ENCODE results near the gene GAREM2.

Gene GAREM2

GRCh38 chr2:26187114-26187513 lies 14.2 kb downstream of the GAREM2 start:
- H3K4me1 Mint-ChIP-seq = no peaks in the 10 kb centered on the region
- H3K36me3 Mint-ChIP-seq (ENCODE audit: low read depth) = peaks cover 24% of the 10 kb centered on the region
- TF ChIP-seq, protein P1, sequence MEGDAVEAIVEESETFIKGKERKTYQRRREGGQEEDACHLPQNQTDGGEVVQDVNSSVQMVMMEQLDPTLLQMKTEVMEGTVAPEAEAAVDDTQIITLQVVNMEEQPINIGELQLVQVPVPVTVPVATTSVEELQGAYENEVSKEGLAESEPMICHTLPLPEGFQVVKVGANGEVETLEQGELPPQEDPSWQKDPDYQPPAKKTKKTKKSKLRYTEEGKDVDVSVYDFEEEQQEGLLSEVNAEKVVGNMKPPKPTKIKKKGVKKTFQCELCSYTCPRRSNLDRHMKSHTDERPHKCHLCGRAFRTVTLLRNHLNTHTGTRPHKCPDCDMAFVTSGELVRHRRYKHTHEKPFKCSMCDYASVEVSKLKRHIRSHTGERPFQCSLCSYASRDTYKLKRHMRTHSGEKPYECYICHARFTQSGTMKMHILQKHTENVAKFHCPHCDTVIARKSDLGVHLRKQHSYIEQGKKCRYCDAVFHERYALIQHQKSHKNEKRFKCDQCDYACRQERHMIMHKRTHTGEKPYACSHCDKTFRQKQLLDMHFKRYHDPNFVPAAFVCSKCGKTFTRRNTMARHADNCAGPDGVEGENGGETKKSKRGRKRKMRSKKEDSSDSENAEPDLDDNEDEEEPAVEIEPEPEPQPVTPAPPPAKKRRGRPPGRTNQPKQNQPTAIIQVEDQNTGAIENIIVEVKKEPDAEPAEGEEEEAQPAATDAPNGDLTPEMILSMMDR (IDR thresholded peaks at IDR 0.05; ENCODE audit: unreplicated experiment in 3 of 3) = no peak
- H3K27ac Mint-ChIP-seq = no peak overlapping the region
- H3K27me3 Mint-ChIP-seq (ENCODE audit: low read depth) = peaks cover 4% of the 10 kb centered on the region
- H3K4me3 Mint-ChIP-seq = peak overlapping the region; percentile 48 to 73 (median 56)
- no peaks in the 10 kb centered on the region for H3K9me3 Mint-ChIP-seq

DNA sequence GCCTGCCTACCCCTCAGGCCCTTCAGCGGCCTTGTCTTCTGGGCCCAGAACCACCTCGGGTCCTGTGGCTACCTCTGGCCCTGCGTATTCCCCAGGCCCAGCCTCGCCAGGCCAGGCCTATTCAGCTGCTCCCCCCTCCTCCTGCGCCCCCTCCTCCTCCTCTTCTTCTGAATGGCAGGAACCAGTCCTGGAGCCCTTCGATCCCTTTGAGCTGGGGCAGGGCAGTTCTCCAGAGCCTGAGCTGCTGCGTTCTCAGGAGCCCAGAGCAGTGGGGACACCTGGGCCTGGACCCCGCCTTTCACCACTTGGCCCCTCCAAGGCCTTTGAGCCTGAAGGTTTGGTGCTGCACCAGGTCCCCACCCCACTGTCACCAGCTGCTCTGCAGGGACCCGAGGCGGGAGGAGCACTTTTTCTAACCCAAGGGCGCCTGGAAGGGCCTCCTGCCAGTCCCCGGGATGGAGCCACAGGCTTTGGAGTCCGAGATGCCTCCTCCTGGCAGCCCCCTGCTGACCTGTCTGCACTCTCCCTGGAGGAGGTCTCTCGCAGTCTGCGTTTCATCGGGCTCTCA lies 14.7 kb downstream of the GAREM2 start:
- Mint-ChIP-seq H3K4me3 (peak overlapping the region in 1 of 3 experiments; percentile 56), H3K4me1 (no peaks in the 10 kb centered on the region), H3K36me3 (ENCODE audit: low read depth) (peaks cover 24% of the 10 kb centered on the region), H3K27ac (no peak overlapping the region), H3K9me3 (no peaks in the 10 kb centered on the region), H3K27me3 (ENCODE audit: low read depth) (peaks cover 4% of the 10 kb centered on the region)
- TF ChIP-seq, protein P1 (IDR thresholded peaks at IDR 0.05; ENCODE audit: unreplicated experiment in 3 of 3) = no peak

DNA sequence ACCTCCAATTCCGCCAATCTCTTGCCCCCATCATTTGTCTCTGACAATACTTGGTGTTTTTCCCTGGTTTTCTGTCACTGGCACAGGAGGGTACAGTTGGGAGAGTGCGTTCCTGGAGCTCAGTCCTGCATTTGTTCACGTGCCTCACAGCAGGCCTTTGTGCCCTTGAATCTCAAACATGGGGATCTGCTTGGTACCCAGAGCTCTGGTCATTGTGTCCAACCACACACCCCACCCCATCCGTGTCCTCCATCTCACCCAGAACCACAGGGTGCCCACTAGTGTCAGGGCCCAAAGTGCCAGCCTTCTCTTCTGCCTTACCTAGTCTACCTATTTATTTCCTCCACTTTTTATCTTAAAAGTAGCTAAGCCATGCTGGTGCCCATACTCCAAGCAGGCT lies 16.2 kb downstream of the GAREM2 start:
- H3K27ac Mint-ChIP-seq = no peak overlapping the region
- peaks cover 2% of the 10 kb centered on the region for H3K4me1 Mint-ChIP-seq
- H3K27me3 Mint-ChIP-seq (ENCODE audit: low read depth) = no peaks in the 10 kb centered on the region
- TF ChIP-seq, protein P1 (IDR thresholded peaks at IDR 0.05; ENCODE audit: unreplicated experiment in 3 of 3) = no peak
- H3K36me3 Mint-ChIP-seq (ENCODE audit: low read depth) = peaks cover 39% of the 10 kb centered on the region
- no peaks in the 10 kb centered on the region for H3K9me3 Mint-ChIP-seq
- H3K4me3 Mint-ChIP-seq = no peak overlapping the region

GRCh38 chr2:26189751-26190150 lies 16.9 kb downstream of the GAREM2 start:
- Mint-ChIP-seq H3K9me3 (no peaks in the 10 kb centered on the region), H3K27me3 (ENCODE audit: low read depth) (no peaks in the 10 kb centered on the region), H3K27ac (no peak overlapping the region), H3K36me3 (ENCODE audit: low read depth) (peaks cover 45% of the 10 kb centered on the region), H3K4me1 (peaks cover 8% of the 10 kb centered on the region), H3K4me3 (no peak overlapping the region)
- TF ChIP-seq, protein P1 (IDR thresholded peaks at IDR 0.05; ENCODE audit: unreplicated experiment in 3 of 3) = no peak

GRCh38 chr2:26190369-26190768 lies 17.5 kb downstream of the GAREM2 start:
- Mint-ChIP-seq H3K4me3 (no peak overlapping the region), H3K36me3 (ENCODE audit: low read depth) (peaks cover 52% of the 10 kb centered on the region), H3K9me3 (no peaks in the 10 kb centered on the region), H3K27me3 (ENCODE audit: low read depth) (no peaks in the 10 kb centered on the region), H3K27ac (no peak overlapping the region), H3K4me1 (peaks cover 14% of the 10 kb centered on the region)
- TF ChIP-seq, protein P1 (IDR thresholded peaks at IDR 0.05; ENCODE audit: unreplicated experiment in 3 of 3) = no peak
